PC-9 (cell line): ENCODE measurements around the gene TECPR1.

Source experiments
- EZH2 ChIP-seq: fragments of 200-600 bp; sonication (generic); IDR thresholded peaks from 2 replicates; pipeline ENCODE4 v1.8.0; 2017; ENCODE audit warnings: antibody characterized with exemption, low read depth
- TF ChIP-seq, protein P1 (sequence below): fragments of 200-600 bp; sonication (generic); conservative IDR thresholded peaks from 2 replicates; pipeline ENCODE4 v1.6.1; 2017; ENCODE audit warnings: mixed run types, antibody characterized with exemption, mild to moderate bottlenecking, moderate library complexity

- TF ChIP-seq EZH2: no peak
- TF ChIP-seq, protein P1, sequence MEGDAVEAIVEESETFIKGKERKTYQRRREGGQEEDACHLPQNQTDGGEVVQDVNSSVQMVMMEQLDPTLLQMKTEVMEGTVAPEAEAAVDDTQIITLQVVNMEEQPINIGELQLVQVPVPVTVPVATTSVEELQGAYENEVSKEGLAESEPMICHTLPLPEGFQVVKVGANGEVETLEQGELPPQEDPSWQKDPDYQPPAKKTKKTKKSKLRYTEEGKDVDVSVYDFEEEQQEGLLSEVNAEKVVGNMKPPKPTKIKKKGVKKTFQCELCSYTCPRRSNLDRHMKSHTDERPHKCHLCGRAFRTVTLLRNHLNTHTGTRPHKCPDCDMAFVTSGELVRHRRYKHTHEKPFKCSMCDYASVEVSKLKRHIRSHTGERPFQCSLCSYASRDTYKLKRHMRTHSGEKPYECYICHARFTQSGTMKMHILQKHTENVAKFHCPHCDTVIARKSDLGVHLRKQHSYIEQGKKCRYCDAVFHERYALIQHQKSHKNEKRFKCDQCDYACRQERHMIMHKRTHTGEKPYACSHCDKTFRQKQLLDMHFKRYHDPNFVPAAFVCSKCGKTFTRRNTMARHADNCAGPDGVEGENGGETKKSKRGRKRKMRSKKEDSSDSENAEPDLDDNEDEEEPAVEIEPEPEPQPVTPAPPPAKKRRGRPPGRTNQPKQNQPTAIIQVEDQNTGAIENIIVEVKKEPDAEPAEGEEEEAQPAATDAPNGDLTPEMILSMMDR: no peak
Measured at GRCh38 chr7:98216941-98217622, 35.0 kb downstream of the TECPR1 start.
